Mesenchymal stem cell (in vitro differentiated cells and primary cell): ENCODE results near the gene APOM.

Source experiments
- DNase-seq: peaks from one replicate; pipeline ENCODE4 v3.0.0-alpha.2; 2013
- H2AFZ ChIP-seq: one replicate; pipeline ENCODE4 v1.6.1; 2013; ENCODE audit warnings: low read depth, mild to moderate bottlenecking, control low read depth, inconsistent platforms, low read length, moderate library complexity
- H2AK5ac ChIP-seq: 2 replicates; pipeline ENCODE4 v1.6.1; 2013; ENCODE audit warnings: low read length, moderate library complexity, mild to moderate bottlenecking, inconsistent platforms; ENCODE audit not compliant: severe bottlenecking
- H2BK120ac ChIP-seq: one replicate; pipeline ENCODE4 v1.6.1; 2013; ENCODE audit warnings: low read depth, mild to moderate bottlenecking, inconsistent platforms, low read length, moderate library complexity
- H2BK12ac ChIP-seq, 2 experiments: one replicate each; pipeline ENCODE4 v1.6.1; 2013; ENCODE audit warnings: inconsistent platforms in 2 of 2, low read length in 2 of 2, mild to moderate bottlenecking in 2 of 2, moderate library complexity in 2 of 2, control low read depth in 1 of 2
- H2BK15ac ChIP-seq: one replicate; pipeline ENCODE4 v1.6.1; 2013; ENCODE audit warnings: mild to moderate bottlenecking, low read depth, inconsistent platforms; ENCODE audit not compliant: poor library complexity, severe bottlenecking
- H2BK5ac ChIP-seq: 2 replicates; pipeline ENCODE4 v1.6.1; 2013; ENCODE audit warnings: low read depth, mild to moderate bottlenecking, low read length, control low read depth, inconsistent platforms; ENCODE audit not compliant: poor library complexity, severe bottlenecking
- H3K14ac ChIP-seq, 2 experiments: one replicate each; pipeline ENCODE4 v1.6.1; 2013; ENCODE audit warnings: inconsistent platforms in 2 of 2, low read length in 2 of 2, control low read depth in 1 of 2, mild to moderate bottlenecking in 1 of 2, moderate library complexity in 1 of 2
- H3K18ac ChIP-seq, 2 experiments: one replicate each; pipeline ENCODE4 v1.6.1; 2013; ENCODE audit warnings: inconsistent platforms in 2 of 2, low read length in 2 of 2, control low read depth in 1 of 2, low read depth in 1 of 2, mild to moderate bottlenecking in 1 of 2
- H3K23ac ChIP-seq, 2 experiments: one replicate each; pipeline ENCODE4 v1.6.1; 2013; ENCODE audit warnings: inconsistent platforms in 2 of 2, low read length in 2 of 2, mild to moderate bottlenecking in 2 of 2, moderate library complexity in 2 of 2, control low read depth in 1 of 2
- H3K27ac ChIP-seq: 2 replicates; pipeline ENCODE4 v1.5.1; 2013; ENCODE audit warnings: mild to moderate bottlenecking, moderate library complexity, low read length, control low read depth, inconsistent platforms; ENCODE audit not compliant: poor library complexity, severe bottlenecking
- H3K27me3 ChIP-seq, 2 experiments: 2 replicates each; pipeline versions ENCODE4 v1.6.1 to v1.7.0; 2013; ENCODE audit warnings: low read length in 2 of 2, mild to moderate bottlenecking in 2 of 2, moderate library complexity in 2 of 2, control low read depth in 1 of 2, inconsistent platforms in 1 of 2; ENCODE audit not compliant: control insufficient read depth in 1 of 2, insufficient read depth in 1 of 2
- H3K36me3 ChIP-seq, 2 experiments: 2 replicates each; pipeline versions ENCODE4 v1.6.1 to v1.7.0; 2013; ENCODE audit warnings: low read length in 2 of 2, control low read depth in 1 of 2, inconsistent platforms in 1 of 2, low read depth in 1 of 2, mild to moderate bottlenecking in 1 of 2; ENCODE audit not compliant: insufficient read depth in 2 of 2, control insufficient read depth in 1 of 2
- H3K4ac ChIP-seq, 2 experiments: one replicate each; pipeline ENCODE4 v1.6.1; 2013; ENCODE audit warnings: inconsistent platforms in 2 of 2, low read length in 2 of 2, mild to moderate bottlenecking in 2 of 2, moderate library complexity in 2 of 2, control low read depth in 1 of 2, low read depth in 1 of 2
- H3K4me1 ChIP-seq: 2 replicates; pipeline ENCODE4 v1.6.1; 2013; ENCODE audit warnings: low read depth, low read length, control low read depth; ENCODE audit not compliant: control insufficient read depth, insufficient read depth
- H3K4me2 ChIP-seq: 2 replicates; pipeline ENCODE4 v1.6.1; 2013; ENCODE audit warnings: low read length, mild to moderate bottlenecking, inconsistent platforms; ENCODE audit not compliant: poor library complexity, severe bottlenecking
- H3K4me3 ChIP-seq, 2 experiments: 2 replicates each; pipeline versions ENCODE4 v1.5.1 to v1.7.0; 2013; ENCODE audit warnings: low read length in 2 of 2, mild to moderate bottlenecking in 2 of 2, control low read depth in 1 of 2, low read depth in 1 of 2; ENCODE audit not compliant: insufficient read depth in 1 of 2
- H3K79me1 ChIP-seq: replicated peaks from 2 replicates; pipeline ENCODE4 v1.6.1; 2013; ENCODE audit warnings: mild to moderate bottlenecking, control low read depth, low read length, inconsistent platforms; ENCODE audit not compliant: poor library complexity, severe bottlenecking
- H3K9ac ChIP-seq: 2 replicates; pipeline ENCODE4 v1.7.0; 2013; ENCODE audit warnings: mild to moderate bottlenecking, low read length, moderate library complexity
- H3K9me3 ChIP-seq: 2 replicates; pipeline ENCODE4 v1.7.0; 2013; ENCODE audit warnings: mild to moderate bottlenecking, low read length; ENCODE audit not compliant: control insufficient read depth
- H4K8ac ChIP-seq: one replicate; pipeline ENCODE4 v1.6.1; 2013; ENCODE audit warnings: inconsistent platforms, mild to moderate bottlenecking, low read length, moderate library complexity
- H4K91ac ChIP-seq: one replicate; pipeline ENCODE4 v1.6.1; 2013; ENCODE audit warnings: mild to moderate bottlenecking, low read length, inconsistent platforms
- WGBS: methylation state at CpG from one replicate; pipeline ENCODE4 v1.1.7; 2013; ENCODE audit warnings: mixed read lengths; 5-methylcytosine and 5-hydroxymethylcytosine counted together

Gene APOM

GRCh38 chr6:31666337-31666965 lies 10.8 kb downstream of the APOM start:
- peaks cover 18% of the 10 kb centered on the region for H3K4me1 ChIP-seq
- H4K91ac ChIP-seq, result peak overlapping the region; percentile 95
- peak overlapping the region; percentile 99 for H4K8ac ChIP-seq
- peak; percentile 27 for DNase-seq
- no peaks in the 10 kb centered on the region for H3K27me3 ChIP-seq
- H3K79me1 ChIP-seq, result peaks cover 39% of the 10 kb centered on the region
- peak overlapping the region in 1 of 2 experiments; percentile 87 for H3K14ac ChIP-seq
- H2BK120ac ChIP-seq, result no peak overlapping the region
- H3K23ac ChIP-seq, result peak overlapping the region; percentile 38 to 86
- peak overlapping the region; percentile 88 for H2BK15ac ChIP-seq
- H2BK12ac ChIP-seq, result no peak overlapping the region
- peak overlapping the region; percentile 64 for H2AK5ac ChIP-seq
- H3K36me3 ChIP-seq, result peaks cover 58 to 69% of the 10 kb centered on the region in 2 experiments
- peak overlapping the region; percentile 73 for H3K27ac ChIP-seq
- peak overlapping the region; percentile 73 for H2AFZ ChIP-seq
- peak overlapping the region; percentile 84 for H3K4me2 ChIP-seq
- H2BK5ac ChIP-seq, result peak overlapping the region; percentile 81
- H3K4ac ChIP-seq, result peak overlapping the region; percentile 94
- 9% methylated on average over 15 of the region's 15 CpGs for WGBS
- H3K18ac ChIP-seq, result peak overlapping the region; percentile 96 to 99
- H3K9me3 ChIP-seq, result no peaks in the 10 kb centered on the region
- H3K9ac ChIP-seq, result peak overlapping the region; percentile 97
- H3K4me3 ChIP-seq, result peak overlapping the region; percentile 97 to 99

- H3K14ac ChIP-seq, result no peak within 1 kb of the TSS
- H3K4ac ChIP-seq, result no peak within 1 kb of the TSS
- peaks cover 68 to 75% of the 10 kb centered on the region in 2 experiments for H3K36me3 ChIP-seq
- H2BK12ac ChIP-seq, result no peak within 1 kb of the TSS
- H4K91ac ChIP-seq, result no peak within 1 kb of the TSS
- no peaks in the 10 kb centered on the region for H3K9me3 ChIP-seq
- H3K23ac ChIP-seq, result no peak within 1 kb of the TSS
- H4K8ac ChIP-seq, result no peak within 1 kb of the TSS
- H3K27ac ChIP-seq, result no peak within 1 kb of the TSS
- H2BK15ac ChIP-seq, result no peak within 1 kb of the TSS
- peaks cover 35% of the 10 kb centered on the region for H3K79me1 ChIP-seq
- no peak within 1 kb of the TSS for H2BK120ac ChIP-seq
- no peak within 1 kb of the TSS for H3K4me3 ChIP-seq
- no peak within 1 kb of the TSS for H2BK5ac ChIP-seq
- H2AFZ ChIP-seq, result no peak within 1 kb of the TSS
- WGBS, result 88% methylated on average over 8 of the region's 8 CpGs
- H3K18ac ChIP-seq, result no peak within 1 kb of the TSS
- H3K4me1 ChIP-seq, result peaks cover 4% of the 10 kb centered on the region
- no peak for DNase-seq
- no peak within 1 kb of the TSS for H2AK5ac ChIP-seq
- no peak within 1 kb of the TSS for H3K4me2 ChIP-seq
- H3K27me3 ChIP-seq, result no peaks in the 10 kb centered on the region
- H3K9ac ChIP-seq, result no peak within 1 kb of the TSS
Measured at GRCh38 chr6:31669676-31670075, 14.0 kb downstream of the APOM start, which contains the start of gene LY6G5B. LY6G5B (plus strand) TSS chr6:31669976; CDS start chr6:31670951, 975 bp downstream.

- no peak overlapping the region for H2AK5ac ChIP-seq
- DNase-seq, result no peak
- H3K4me2 ChIP-seq, result no peak overlapping the region
- H4K91ac ChIP-seq, result no peak overlapping the region
- 88% methylated on average over 4 of the region's 4 CpGs for WGBS
- peaks cover 8% of the 10 kb centered on the region for H3K79me1 ChIP-seq
- H3K4me1 ChIP-seq, result peaks cover 6% of the 10 kb centered on the region
- no peak overlapping the region for H3K4me3 ChIP-seq
- H3K18ac ChIP-seq, result no peak overlapping the region
- H3K9ac ChIP-seq, result no peak overlapping the region
- no peak overlapping the region for H4K8ac ChIP-seq
- no peak overlapping the region for H2BK120ac ChIP-seq
- H2BK5ac ChIP-seq, result no peak overlapping the region
- H2BK15ac ChIP-seq, result no peak overlapping the region
- H3K23ac ChIP-seq, result no peak overlapping the region
- no peak overlapping the region for H2AFZ ChIP-seq
- no peaks in the 10 kb centered on the region for H3K9me3 ChIP-seq
- no peak overlapping the region for H3K27ac ChIP-seq
- no peaks in the 10 kb centered on the region for H3K27me3 ChIP-seq
- peaks cover 30 to 38% of the 10 kb centered on the region in 2 experiments for H3K36me3 ChIP-seq
- H3K4ac ChIP-seq, result no peak overlapping the region
- H3K14ac ChIP-seq, result no peak overlapping the region
- H2BK12ac ChIP-seq, result no peak overlapping the region
Measured at GRCh38 chr6:31676322-31676903, 20.7 kb downstream of the APOM start.

GRCh38 chr6:31676904-31677303 lies 21.2 kb downstream of the APOM start:
- H3K9ac ChIP-seq, result no peak overlapping the region
- WGBS, result 73% methylated on average over 3 of the region's 6 CpGs
- H2BK120ac ChIP-seq, result no peak overlapping the region
- H3K9me3 ChIP-seq, result no peaks in the 10 kb centered on the region
- H4K91ac ChIP-seq, result no peak overlapping the region
- no peak overlapping the region for H3K14ac ChIP-seq
- peaks cover 11% of the 10 kb centered on the region for H3K4me1 ChIP-seq
- H3K23ac ChIP-seq, result no peak overlapping the region
- no peak overlapping the region for H3K4me3 ChIP-seq
- no peak overlapping the region for H3K27ac ChIP-seq
- no peaks in the 10 kb centered on the region for H3K27me3 ChIP-seq
- H2AK5ac ChIP-seq, result no peak overlapping the region
- peaks cover 5% of the 10 kb centered on the region for H3K79me1 ChIP-seq
- H2AFZ ChIP-seq, result no peak overlapping the region
- no peak overlapping the region for H2BK15ac ChIP-seq
- H2BK5ac ChIP-seq, result no peak overlapping the region
- H3K18ac ChIP-seq, result no peak overlapping the region
- no peak overlapping the region for H2BK12ac ChIP-seq
- H3K4me2 ChIP-seq, result no peak overlapping the region
- H3K36me3 ChIP-seq, result peaks cover 25 to 33% of the 10 kb centered on the region in 2 experiments
- H3K4ac ChIP-seq, result no peak overlapping the region
- no peak for DNase-seq
- no peak overlapping the region for H4K8ac ChIP-seq
